ENCODE measurements around the gene RAB12.

- TF ChIP-seq ISL1 (CRISPR knock-in tag; IDR thresholded peaks at IDR 0.05) (no peak), ZFP30 (CRISPR knock-in tag; IDR thresholded peaks at IDR 0.05) (no peak)
Observed at GRCh38 chr18:8619835-8620577, 10.8 kb downstream of the RAB12 start.

Measured in SK-N-SH treated with all-trans-retinoic acid at 6 μM for 48 hours (cell line).